IMR-90 (cell line): ENCODE measurements around the gene ZNF318. TPM values are rescaled to one million over a fixed set of nuclear protein-coding genes. Genes with fewer than 3 reads are reported as not detected.

Experiments used
- ATAC-seq: fragments of 200-7000 bp; cut with Tn5 transposase; 2 replicates; pipeline ENCODE4 v1.9.1; 2020; ENCODE audit warnings: low read depth, mild to moderate bottlenecking, moderate library complexity
- BruUV-seq: library from RNA; stranded (reverse); fragments of 400-500 nt; replicated peaks from 2 replicates; lab custom pipeline; 2021; lab: Mats Ljungman, UMichigan
- CTCF ChIA-PET: fragments of 300-600 bp; formaldehyde crosslinking; extraction: SDS; loops from one replicate; lab custom pipeline; 2021; ENCODE audit warnings: antibody characterized with exemption; lab: Yijun Ruan, JAX
- POLR2A ChIA-PET: fragments of 300-600 bp; sonication (Branson Sonifier 250); formaldehyde crosslinking; loops from one replicate; lab custom pipeline; 2022; ENCODE audit warnings: antibody characterized with exemption; ENCODE audit not compliant: unreplicated experiment; lab: Charles Lee
- DNase-seq: peaks from one replicate; pipeline ENCODE4 v3.0.0; 2013
- H2AFZ ChIP-seq: replicated peaks from 2 replicates; pipeline ENCODE3; 2013; ENCODE audit warnings: low read length, mild to moderate bottlenecking; ENCODE audit not compliant: poor library complexity
- H2AK5ac ChIP-seq: 2 replicates; pipeline ENCODE4 v1.6.1; 2013; ENCODE audit warnings: low read depth, low read length, inconsistent platforms
- H2AK9ac ChIP-seq: replicated peaks from 2 replicates; pipeline ENCODE3; 2013; ENCODE audit warnings: mild to moderate bottlenecking, low read depth, low read length, moderate library complexity; ENCODE audit not compliant: poor library complexity
- H2BK120ac ChIP-seq: 2 replicates; pipeline ENCODE4 v1.6.1; 2013; ENCODE audit warnings: low read depth, low read length, inconsistent platforms
- H2BK15ac ChIP-seq: 3 replicates; pipeline ENCODE4 v1.6.1; 2013; ENCODE audit warnings: low read depth, low read length, inconsistent platforms
- H2BK20ac ChIP-seq: 2 replicates; pipeline ENCODE4 v1.6.1; 2013; ENCODE audit warnings: low read depth, mild to moderate bottlenecking, inconsistent platforms, low read length, moderate library complexity
- H2BK5ac ChIP-seq: 2 replicates; pipeline ENCODE4 v1.6.1; 2013; ENCODE audit warnings: mild to moderate bottlenecking, low read depth, low read length, inconsistent platforms; ENCODE audit not compliant: poor library complexity, severe bottlenecking
- H3K14ac ChIP-seq: replicated peaks from 2 replicates; pipeline ENCODE4 v1.6.1; 2013; ENCODE audit warnings: low read depth, low read length, inconsistent platforms
- H3K18ac ChIP-seq: 2 replicates; pipeline ENCODE4 v1.6.1; 2013; ENCODE audit warnings: low read depth, low read length, control low read depth
- H3K23ac ChIP-seq: 2 replicates; pipeline ENCODE4 v1.6.1; 2013; ENCODE audit warnings: low read depth, low read length, inconsistent platforms
- H3K27ac ChIP-seq: 2 replicates; pipeline ENCODE4 v1.5.1; 2013; ENCODE audit warnings: mild to moderate bottlenecking, control low read depth, low read length; ENCODE audit not compliant: insufficient read depth
- H3K27me3 ChIP-seq: 2 replicates; pipeline ENCODE4 v1.6.1; 2013; ENCODE audit warnings: low read length; ENCODE audit not compliant: control insufficient read depth, insufficient read depth
- H3K36me3 ChIP-seq: 2 replicates; pipeline ENCODE4 v1.6.1; 2013; ENCODE audit warnings: low read length, mixed read lengths; ENCODE audit not compliant: control insufficient read depth, insufficient read depth
- H3K4ac ChIP-seq: 2 replicates; pipeline ENCODE4 v1.6.1; 2013; ENCODE audit warnings: low read depth, low read length, inconsistent platforms
- H3K4me1 ChIP-seq: 2 replicates; pipeline ENCODE4 v1.6.1; 2013; ENCODE audit warnings: low read length, mixed read lengths; ENCODE audit not compliant: control insufficient read depth, insufficient read depth
- H3K4me2 ChIP-seq: 2 replicates; pipeline ENCODE4 v1.6.1; 2013; ENCODE audit warnings: low read depth, mild to moderate bottlenecking, control low read depth, low read length, moderate library complexity
- H3K4me3 ChIP-seq: 2 replicates; pipeline ENCODE4 v1.5.1; 2013; ENCODE audit warnings: low read depth, mild to moderate bottlenecking, control low read depth, low read length, moderate library complexity; ENCODE audit not compliant: insufficient read depth
- H3K56ac ChIP-seq: 2 replicates; pipeline ENCODE4 v1.6.1; 2013; ENCODE audit warnings: low read length, inconsistent platforms; ENCODE audit not compliant: insufficient read depth; ENCODE audit errors: extremely low read depth
- H3K79me1 ChIP-seq, 2 experiments: 2 replicates each; pipeline ENCODE4 v1.6.1; 2013; ENCODE audit warnings: low read length in 2 of 2, inconsistent platforms in 1 of 2, low read depth in 1 of 2
- H3K9ac ChIP-seq: 2 replicates; pipeline ENCODE4 v1.6.1; 2013; ENCODE audit warnings: low read depth, low read length, control low read depth
- H3K9me1 ChIP-seq: 2 replicates; pipeline ENCODE4 v1.6.1; 2013; ENCODE audit warnings: low read length, inconsistent platforms; ENCODE audit not compliant: insufficient read depth
- H3K9me3 ChIP-seq: 2 replicates; pipeline ENCODE4 v1.6.1; 2013; ENCODE audit warnings: low read length; ENCODE audit not compliant: control insufficient read depth, insufficient read depth
- H4K20me1 ChIP-seq: 2 replicates; pipeline ENCODE4 v1.6.1; 2013; ENCODE audit warnings: low read length, inconsistent platforms; ENCODE audit not compliant: insufficient read depth
- H4K5ac ChIP-seq: 2 replicates; pipeline ENCODE4 v1.6.1; 2013; ENCODE audit warnings: mild to moderate bottlenecking, low read depth, low read length, control low read depth
- H4K8ac ChIP-seq, 2 experiments: 2 replicates each; pipeline ENCODE4 v1.6.1; 2013; ENCODE audit warnings: low read depth in 2 of 2, low read length in 2 of 2, control low read depth in 1 of 2, inconsistent platforms in 1 of 2
- H4K91ac ChIP-seq: 2 replicates; pipeline ENCODE4 v1.6.1; 2013; ENCODE audit warnings: low read depth, low read length, inconsistent platforms; ENCODE audit not compliant: insufficient read depth
- BHLHE40 ChIP-seq: fragments of 150-350 bp; IDR thresholded peaks from 2 replicates; pipeline ENCODE4 v1.6.1; 2016; ENCODE audit warnings: mild to moderate bottlenecking, low read depth, low read length
- CEBPB ChIP-seq: IDR thresholded peaks from 2 replicates; pipeline ENCODE4 v1.6.1; 2012; ENCODE audit warnings: low read depth, low read length, improper control_type of control experiment
- ELK1 ChIP-seq: fragments of 150-350 bp; IDR thresholded peaks from 2 replicates; pipeline ENCODE4 v1.6.1; 2016; ENCODE audit warnings: low read depth, mild to moderate bottlenecking, low read length, moderate library complexity, borderline replicate concordance
- FOS ChIP-seq: fragments of 150-350 bp; IDR thresholded peaks from 2 replicates; pipeline ENCODE4 v1.6.1; 2016; ENCODE audit warnings: low read depth, low read length
- RAD21 ChIP-seq: IDR thresholded peaks from 2 replicates; pipeline ENCODE4 v1.6.1; 2012; ENCODE audit warnings: low read length, improper control_type of control experiment
- USF2 ChIP-seq: fragments of 150-350 bp; IDR thresholded peaks from 2 replicates; pipeline ENCODE4 v1.6.1; 2017; ENCODE audit warnings: mild to moderate bottlenecking, antibody characterized with exemption, low read length, low read depth
- WGBS, 2 experiments: methylation state at CpG; one replicate each; pipeline versions ENCODE4 v1.1.5 to v1.1.7; 2013; ENCODE audit warnings: missing lambda C conversion rate in 2 of 2; ENCODE audit not compliant: insufficient read length in 1 of 2; ENCODE audit errors: extremely low coverage in 2 of 2; 5-methylcytosine and 5-hydroxymethylcytosine counted together
- dilution Hi-C: fragments of 300-500 bp; cut with HindIII; formaldehyde crosslinking; loops from one replicate; pipeline ENCODE4 v1.14.3; 2018; ENCODE audit warnings: low sequenced_read_pairs; ENCODE audit not compliant: unreplicated experiment
- in situ Hi-C: fragments of 300-500 bp; cut with MboI; formaldehyde crosslinking; loops from 3 replicates; pipeline ENCODE4 v1.14.3; 2019; ENCODE audit warnings: low sequenced_read_pairs, inconsistent platforms, mixed read lengths
- intact Hi-C: fragments of 100-400 bp; cut with micrococcal nuclease; formaldehyde crosslinking; loops from 2 replicates; pipeline ENCODE4 v1.10.0; 2022
- polyA plus RNA-seq, 3 experiments: library from polyadenylated mRNA; depleted of rRNA; stranded (reverse); fragments of >200 nt; gene quantifications; 2 replicates each; pipeline ENCODE4 v1.2.3, GENCODE V29; 2012; ENCODE audit warnings: low replicate concordance in 1 of 3
- total RNA-seq: library from RNA; depleted of rRNA; stranded (reverse); fragments of >200 nt; gene quantifications from 2 replicates; pipeline ENCODE4 v1.2.3, GENCODE V29; 2012

ZNF318 gene
- total and polyA plus RNA-seq, 2 of the 4 experiments (the other 2 are of a cell fraction) = 5.7 to 6.6 TPM

GRCh38 chr6:43347021-43347420 is 22.4 kb downstream of the ZNF318 start:
- CTCF ChIA-PET = interaction anchor here (0.6 kb wide), 1 partner anchor 85 kb away, joined by 4 read pairs; no protein-coding TSS in a partner anchor

More at GRCh38 chr6:43347021-43347420, 22.4 kb downstream of the ZNF318 start:
- no peak overlapping the region for H4K91ac ChIP-seq
- no peak overlapping the region for H3K9ac ChIP-seq
- BruUV-seq = no TSS peak
- H4K8ac ChIP-seq = no peak overlapping the region
- no peak overlapping the region for H2AK9ac ChIP-seq
- H2AK5ac ChIP-seq = no peak overlapping the region
- H3K36me3 ChIP-seq = peaks cover 20% of the 10 kb centered on the region
- DNase-seq (no peak), ATAC-seq (no peak)
- no peaks in the 10 kb centered on the region for H4K20me1 ChIP-seq
- no peak overlapping the region for H2BK120ac ChIP-seq
- no peak overlapping the region for H3K4me3 ChIP-seq
- no peaks in the 10 kb centered on the region for H3K79me1 ChIP-seq
- H4K5ac ChIP-seq = no peak overlapping the region
- H3K4ac ChIP-seq = no peak overlapping the region
- H3K9me1 ChIP-seq = no peaks in the 10 kb centered on the region
- no peak overlapping the region for H3K27ac ChIP-seq
- no peak overlapping the region for H3K4me2 ChIP-seq
- H3K9me3 ChIP-seq = no peaks in the 10 kb centered on the region
- H3K23ac ChIP-seq = no peak overlapping the region
- POLR2A ChIA-PET = interaction anchor here (0.6 kb wide), 1 partner anchor 125 kb away, joined by 3 read pairs; no protein-coding TSS in a partner anchor
- in situ Hi-C loops (no loop called here), intact Hi-C loops (no loop called here), dilution Hi-C loops (no loop called here)
- H3K14ac ChIP-seq = no peak overlapping the region
- H3K27me3 ChIP-seq = no peaks in the 10 kb centered on the region
- H2AFZ ChIP-seq = no peak overlapping the region
- no peak overlapping the region for H3K56ac ChIP-seq
- WGBS, 2 experiments = 82 to 94% methylated on average over 2 to 3 of the region's 3 CpGs
- H2BK15ac ChIP-seq = no peak overlapping the region
- TF ChIP-seq CEBPB (no peak), USF2 (no peak), ELK1 (no peak), RAD21 (no peak), FOS (no peak), BHLHE40 (no peak)
- H3K4me1 ChIP-seq = no peaks in the 10 kb centered on the region
- H2BK20ac ChIP-seq = no peak overlapping the region
- H3K18ac ChIP-seq = no peak overlapping the region
- H2BK5ac ChIP-seq = no peak overlapping the region
